ENCODE data around the gene VMO1.

Gene VMO1

DNA sequence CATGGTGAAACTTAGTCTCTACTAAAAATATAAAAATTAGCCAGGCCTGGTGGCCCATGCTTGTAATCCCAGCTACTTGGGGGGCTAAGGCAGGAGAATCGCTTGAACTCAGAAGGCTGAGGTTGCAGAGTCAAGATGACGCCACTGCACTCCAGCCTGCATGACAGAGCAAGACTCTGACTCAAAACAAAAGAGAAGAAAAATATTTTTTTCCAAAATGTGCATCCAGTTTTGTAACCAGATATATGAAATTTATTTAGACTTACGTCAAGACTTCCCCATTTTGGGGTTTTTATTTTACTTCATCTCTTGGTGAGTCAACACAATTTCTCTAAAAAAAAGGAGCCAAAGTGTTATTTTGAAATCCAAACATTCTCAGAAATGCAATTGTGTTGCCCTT lies 20.0 kb downstream of the VMO1 start:
- TF ChIP-seq, protein P1, sequence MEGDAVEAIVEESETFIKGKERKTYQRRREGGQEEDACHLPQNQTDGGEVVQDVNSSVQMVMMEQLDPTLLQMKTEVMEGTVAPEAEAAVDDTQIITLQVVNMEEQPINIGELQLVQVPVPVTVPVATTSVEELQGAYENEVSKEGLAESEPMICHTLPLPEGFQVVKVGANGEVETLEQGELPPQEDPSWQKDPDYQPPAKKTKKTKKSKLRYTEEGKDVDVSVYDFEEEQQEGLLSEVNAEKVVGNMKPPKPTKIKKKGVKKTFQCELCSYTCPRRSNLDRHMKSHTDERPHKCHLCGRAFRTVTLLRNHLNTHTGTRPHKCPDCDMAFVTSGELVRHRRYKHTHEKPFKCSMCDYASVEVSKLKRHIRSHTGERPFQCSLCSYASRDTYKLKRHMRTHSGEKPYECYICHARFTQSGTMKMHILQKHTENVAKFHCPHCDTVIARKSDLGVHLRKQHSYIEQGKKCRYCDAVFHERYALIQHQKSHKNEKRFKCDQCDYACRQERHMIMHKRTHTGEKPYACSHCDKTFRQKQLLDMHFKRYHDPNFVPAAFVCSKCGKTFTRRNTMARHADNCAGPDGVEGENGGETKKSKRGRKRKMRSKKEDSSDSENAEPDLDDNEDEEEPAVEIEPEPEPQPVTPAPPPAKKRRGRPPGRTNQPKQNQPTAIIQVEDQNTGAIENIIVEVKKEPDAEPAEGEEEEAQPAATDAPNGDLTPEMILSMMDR (conservative IDR thresholded peaks at IDR 0.05; ENCODE audit: control insufficient read depth, insufficient read depth, low read depth, low read length), result no peak
- no peak overlapping the region for H3K4me3 ChIP-seq (ENCODE audit: control insufficient read depth, low read depth, low read length)
- no peak for DNase-seq (ENCODE audit: low read depth)

DNA sequence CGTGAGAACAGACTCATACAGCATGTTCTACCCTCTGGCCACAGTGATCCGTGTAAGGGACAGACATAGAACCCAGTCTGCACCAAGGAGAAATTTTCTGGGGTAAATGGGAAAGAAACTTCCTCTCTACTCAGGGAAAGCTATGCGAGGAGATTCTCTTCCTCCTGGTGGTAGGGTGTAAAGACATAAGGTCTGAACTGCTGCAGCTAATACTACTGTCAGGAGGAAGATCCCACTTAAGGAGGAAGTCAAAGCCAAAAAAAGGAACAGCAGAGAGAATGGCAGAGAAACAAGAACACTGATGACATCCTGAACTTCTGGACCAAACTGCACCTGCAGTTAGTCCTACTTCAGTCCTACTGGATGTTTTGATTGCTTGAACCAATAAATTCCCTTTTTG lies 21.6 kb downstream of the VMO1 start:
- TF ChIP-seq, protein P1 (conservative IDR thresholded peaks at IDR 0.05; ENCODE audit: control insufficient read depth, insufficient read depth, low read depth, low read length), result no peak
- DNase-seq (ENCODE audit: low read depth), result no peak
- no peak overlapping the region for H3K4me3 ChIP-seq (ENCODE audit: control insufficient read depth, low read depth, low read length)

DNA sequence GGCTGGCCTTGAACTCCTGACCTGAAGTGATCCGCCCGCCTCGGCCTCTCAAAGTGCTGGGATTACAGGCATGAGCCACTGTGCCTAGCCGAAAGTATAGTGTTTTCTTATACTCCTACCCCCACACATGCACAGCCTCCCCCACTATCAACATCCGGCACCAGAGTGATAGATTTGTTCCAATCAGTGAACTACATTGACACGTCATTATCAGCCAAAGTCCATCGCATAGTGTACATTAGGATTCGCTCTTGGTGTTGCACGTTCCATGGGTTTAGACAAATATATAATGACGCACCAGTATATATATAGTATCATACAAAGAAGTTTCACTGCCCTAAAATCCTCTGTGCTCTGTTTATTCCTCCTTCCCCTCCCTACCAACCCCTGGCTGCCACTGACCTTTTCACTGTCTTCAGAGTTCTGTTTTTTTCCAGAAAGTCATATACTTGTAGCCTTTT lies 26.4 kb downstream of the VMO1 start:
- TF ChIP-seq, protein P1 (conservative IDR thresholded peaks at IDR 0.05; ENCODE audit: control insufficient read depth, insufficient read depth, low read depth, low read length), result no peak

DNA sequence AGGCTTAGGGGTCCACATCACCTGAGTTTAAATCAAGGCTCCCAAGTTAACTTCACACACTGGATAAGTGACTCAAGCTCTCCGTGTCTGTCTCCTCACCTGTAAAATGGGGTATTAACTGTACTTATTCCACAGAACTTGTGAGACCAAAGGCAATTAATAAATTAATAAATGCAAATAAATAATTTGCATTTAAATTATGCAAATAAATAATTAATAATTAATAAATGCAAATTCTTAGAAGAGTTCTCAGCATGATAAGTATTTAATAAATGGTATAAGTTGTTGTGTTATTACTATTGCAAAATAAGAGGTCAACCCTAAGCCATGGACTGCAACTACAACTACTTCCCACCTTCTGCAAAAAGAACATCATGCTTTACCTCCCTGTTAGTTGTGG lies 32.8 kb downstream of the VMO1 start:
- TF ChIP-seq, protein P1 (conservative IDR thresholded peaks at IDR 0.05; ENCODE audit: control insufficient read depth, insufficient read depth, low read depth, low read length), result no peak
- DNase-seq (ENCODE audit: low read depth), result no peak
- no peak overlapping the region for H3K4me3 ChIP-seq (ENCODE audit: control insufficient read depth, low read depth, low read length)

More for the DNA sequence above, 26.4 kb downstream of the VMO1 start:
- no peak overlapping the region for H3K4me3 ChIP-seq (ENCODE audit: control insufficient read depth, low read depth, low read length)
- no peak for DNase-seq (ENCODE audit: low read depth)

DNA sequence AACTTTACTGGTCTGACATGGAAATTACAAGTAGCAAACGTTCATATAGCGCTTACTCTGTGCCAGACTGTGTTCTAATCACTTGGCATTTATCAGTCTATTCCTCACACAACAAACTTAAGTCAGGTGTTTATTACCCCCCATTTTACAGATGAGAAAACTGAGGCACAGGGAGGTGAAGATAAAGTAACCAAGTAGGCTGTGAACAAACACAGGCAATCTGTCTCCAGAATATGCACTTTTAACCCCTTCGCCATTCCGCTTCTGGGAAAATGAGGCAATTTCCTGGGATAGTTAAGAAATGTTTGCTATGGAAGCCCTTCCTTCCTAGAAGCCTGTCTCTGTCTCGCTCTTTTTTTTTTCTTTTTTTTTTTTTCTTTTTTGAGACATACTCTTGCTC lies 34.2 kb downstream of the VMO1 start:
- TF ChIP-seq, protein P1 (conservative IDR thresholded peaks at IDR 0.05; ENCODE audit: control insufficient read depth, insufficient read depth, low read depth, low read length), result no peak
- DNase-seq (ENCODE audit: low read depth), result no peak
- no peak overlapping the region for H3K4me3 ChIP-seq (ENCODE audit: control insufficient read depth, low read depth, low read length)

DNA sequence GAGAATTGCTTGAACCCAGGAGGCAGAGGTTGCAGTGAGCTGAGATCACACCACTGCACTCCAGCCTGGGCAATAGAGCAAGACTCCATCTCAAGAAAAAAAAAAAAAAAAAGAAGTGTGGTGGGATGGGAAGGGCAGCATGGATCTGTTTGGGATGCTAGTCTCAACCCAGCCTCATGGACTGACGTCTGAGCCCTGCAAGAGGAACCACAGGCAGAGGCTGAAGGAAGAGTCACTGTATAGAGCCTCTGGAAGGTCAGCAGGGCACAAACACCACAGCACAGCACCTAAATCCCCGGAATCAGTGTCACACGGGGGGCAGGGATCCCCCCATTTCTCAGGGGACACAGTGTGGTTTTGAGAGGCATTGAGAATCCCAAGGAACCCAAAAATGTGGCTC lies 35.6 kb downstream of the VMO1 start:
- no peak for DNase-seq (ENCODE audit: low read depth)
- TF ChIP-seq, protein P1 (conservative IDR thresholded peaks at IDR 0.05; ENCODE audit: control insufficient read depth, insufficient read depth, low read depth, low read length), result no peak
- H3K4me3 ChIP-seq (ENCODE audit: control insufficient read depth, low read depth, low read length), result no peak overlapping the region

DNA sequence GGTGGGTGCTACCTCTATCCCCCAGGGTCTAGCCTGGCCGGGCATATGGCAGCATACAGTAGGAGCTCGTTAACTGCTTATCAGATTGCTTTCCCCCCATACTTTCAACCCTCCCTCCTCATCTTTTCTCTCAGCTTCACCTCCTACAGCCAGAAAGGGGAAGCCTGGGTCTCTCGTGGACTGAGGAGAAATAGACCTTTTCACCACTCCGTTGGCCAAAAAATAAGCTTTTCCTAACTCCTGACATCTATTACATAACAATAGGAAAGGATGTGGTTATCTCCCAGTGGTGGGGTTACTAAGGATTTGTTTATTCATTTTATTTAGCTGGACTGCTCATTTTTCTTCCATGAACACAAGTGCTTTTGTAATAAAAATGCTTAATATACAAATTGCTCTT lies 37.5 kb downstream of the VMO1 start:
- no peak for DNase-seq (ENCODE audit: low read depth)
- no peak overlapping the region for H3K4me3 ChIP-seq (ENCODE audit: control insufficient read depth, low read depth, low read length)

More for the DNA sequence above, 37.5 kb downstream of the VMO1 start:
- TF ChIP-seq, protein P1 (conservative IDR thresholded peaks at IDR 0.05; ENCODE audit: control insufficient read depth, insufficient read depth, low read depth, low read length), result no peak
